H9 (cell line): ENCODE data around the gene PMPCB. TPM values are rescaled to one million over a fixed set of nuclear protein-coding genes. Genes with fewer than 3 reads are reported as not detected.

Source experiments
- DNase-seq: peaks from one replicate; pipeline ENCODE4 v3.0.0-alpha.2; 2017
- H2AFZ ChIP-seq: one replicate; pipeline ENCODE4 v1.6.1; 2013; ENCODE audit warnings: mild to moderate bottlenecking, low read length, control low read depth, moderate library complexity
- H2AK5ac ChIP-seq: 2 replicates; pipeline ENCODE4 v1.6.1; 2013; ENCODE audit warnings: low read length, control low read depth, mixed read lengths; ENCODE audit not compliant: insufficient read length
- H2BK120ac ChIP-seq: one replicate; pipeline ENCODE4 v1.6.1; 2013; ENCODE audit warnings: low read depth, mild to moderate bottlenecking, low read length, control low read depth, inconsistent platforms; ENCODE audit not compliant: poor library complexity, severe bottlenecking
- H2BK12ac ChIP-seq: 2 replicates; pipeline ENCODE4 v1.6.1; 2013; ENCODE audit warnings: low read length, control low read depth, mixed read lengths, low read depth; ENCODE audit not compliant: insufficient read length
- H2BK15ac ChIP-seq: 2 replicates; pipeline ENCODE4 v1.6.1; 2013; ENCODE audit warnings: low read depth, low read length, control low read depth
- H2BK20ac ChIP-seq: one replicate; pipeline ENCODE4 v1.6.1; 2013; ENCODE audit warnings: low read depth, mild to moderate bottlenecking, low read length, control low read depth, inconsistent platforms; ENCODE audit not compliant: poor library complexity, severe bottlenecking
- H2BK5ac ChIP-seq: 2 replicates; pipeline ENCODE4 v1.6.1; 2013; ENCODE audit warnings: low read length, control low read depth, mixed read lengths; ENCODE audit not compliant: insufficient read length
- H3K14ac ChIP-seq: 2 replicates; pipeline ENCODE4 v1.6.1; 2013; ENCODE audit warnings: low read length, control low read depth; ENCODE audit not compliant: insufficient read depth
- H3K18ac ChIP-seq: 2 replicates; pipeline ENCODE4 v1.6.1; 2013; ENCODE audit warnings: low read depth, mild to moderate bottlenecking, mixed read lengths, low read length, control low read depth; ENCODE audit not compliant: insufficient read length
- H3K23ac ChIP-seq: 2 replicates; pipeline ENCODE4 v1.6.1; 2013; ENCODE audit warnings: low read length, control low read depth, mixed read lengths, low read depth; ENCODE audit not compliant: insufficient read length
- H3K23me2 ChIP-seq: 2 replicates; pipeline ENCODE4 v1.6.1; 2013; ENCODE audit warnings: low read depth, mild to moderate bottlenecking, mixed read lengths, low read length, control low read depth; ENCODE audit not compliant: insufficient read length, poor library complexity, severe bottlenecking
- H3K27ac ChIP-seq: 2 replicates; pipeline ENCODE4 v1.5.1; 2013; ENCODE audit warnings: low read length, control low read depth, mixed read lengths, low read depth; ENCODE audit not compliant: insufficient read length
- H3K27me3 ChIP-seq: 2 replicates; pipeline ENCODE4 v1.6.1; 2013; ENCODE audit warnings: low read length, control low read depth, inconsistent platforms; ENCODE audit not compliant: insufficient read depth
- H3K4ac ChIP-seq: 2 replicates; pipeline ENCODE4 v1.6.1; 2013; ENCODE audit warnings: low read depth, mild to moderate bottlenecking, control low read depth, inconsistent platforms, low read length, moderate library complexity
- H3K4me1 ChIP-seq: 2 replicates; pipeline ENCODE4 v1.6.1; 2013; ENCODE audit warnings: low read length, control low read depth, inconsistent platforms; ENCODE audit not compliant: insufficient read depth
- H3K4me2 ChIP-seq: 2 replicates; pipeline ENCODE4 v1.6.1; 2013; ENCODE audit warnings: low read length, control low read depth, mixed read lengths; ENCODE audit not compliant: insufficient read length, insufficient read depth
- H3K56ac ChIP-seq: 2 replicates; pipeline ENCODE4 v1.6.1; 2013; ENCODE audit warnings: low read depth, mild to moderate bottlenecking, mixed read lengths, low read length, control low read depth; ENCODE audit not compliant: insufficient read length
- H3K79me1 ChIP-seq: 2 replicates; pipeline ENCODE4 v1.6.1; 2013; ENCODE audit warnings: low read depth, mild to moderate bottlenecking, moderate library complexity, low read length, control low read depth, inconsistent platforms; ENCODE audit not compliant: insufficient read depth, poor library complexity, severe bottlenecking
- H3K79me2 ChIP-seq: 2 replicates; pipeline ENCODE4 v1.6.1; 2013; ENCODE audit warnings: low read length, control low read depth, inconsistent platforms; ENCODE audit not compliant: insufficient read depth
- H3K9ac ChIP-seq: 2 replicates; pipeline ENCODE4 v1.6.1; 2013; ENCODE audit warnings: low read length, control low read depth, mixed read lengths; ENCODE audit not compliant: insufficient read length; ENCODE audit errors: extremely low read depth
- H3K9me3 ChIP-seq: one replicate; pipeline ENCODE4 v1.6.1; 2013; ENCODE audit warnings: low read depth, low read length, inconsistent platforms; ENCODE audit not compliant: control insufficient read depth
- H3T11ph ChIP-seq: one replicate; pipeline ENCODE4 v1.6.1; 2013; ENCODE audit warnings: mild to moderate bottlenecking, low read length, control low read depth, inconsistent platforms
- H4K20me1 ChIP-seq: one replicate; pipeline ENCODE4 v1.6.1; 2013; ENCODE audit not compliant: control insufficient read depth, insufficient read length, insufficient read depth
- H4K5ac ChIP-seq: 2 replicates; pipeline ENCODE4 v1.6.1; 2013; ENCODE audit warnings: low read depth, mild to moderate bottlenecking, mixed read lengths, low read length, control low read depth; ENCODE audit not compliant: insufficient read length
- H4K8ac ChIP-seq: replicated peaks from 2 replicates; pipeline ENCODE4 v1.6.1; 2013; ENCODE audit warnings: low read length, control low read depth, mixed read lengths, low read depth; ENCODE audit not compliant: insufficient read length
- H4K91ac ChIP-seq: 2 replicates; pipeline ENCODE4 v1.6.1; 2013; ENCODE audit warnings: low read depth, mild to moderate bottlenecking, moderate library complexity, mixed read lengths, low read length, control low read depth; ENCODE audit not compliant: insufficient read length
- H3K27ac Mint-ChIP-seq, 3 experiments: 2 replicates in 2 of 3; 3 replicates in 1 of 3; pipeline ENCODE4 v1.8.0; 2020 to 2021; ENCODE audit warnings: mixed read lengths in 3 of 3, mild to moderate bottlenecking in 1 of 3, moderate library complexity in 1 of 3
- H3K27me3 Mint-ChIP-seq: 2 replicates; pipeline ENCODE4 v1.8.0; 2021; ENCODE audit warnings: low read depth, mild to moderate bottlenecking, moderate library complexity, mixed read lengths
- H3K36me3 Mint-ChIP-seq, 3 experiments: 2 replicates in 2 of 3; 3 replicates in 1 of 3; pipeline ENCODE4 v1.8.0; 2020 to 2021; ENCODE audit warnings: low read depth in 3 of 3, mixed read lengths in 3 of 3; ENCODE audit not compliant: insufficient read depth in 1 of 3
- H3K4me1 Mint-ChIP-seq, 2 experiments: 2 replicates each; pipeline ENCODE4 v1.8.0; 2020; ENCODE audit warnings: mixed read lengths in 2 of 2
- H3K4me3 Mint-ChIP-seq, 2 experiments: 2 replicates in 1 of 2; 3 replicates in 1 of 2; pipeline ENCODE4 v1.8.0; 2020 to 2021; ENCODE audit warnings: mild to moderate bottlenecking in 2 of 2, mixed read lengths in 2 of 2, moderate library complexity in 1 of 2
- H3K9me3 Mint-ChIP-seq, 2 experiments: 2 replicates in 1 of 2; 3 replicates in 1 of 2; pipeline ENCODE4 v1.8.0; 2020; ENCODE audit warnings: mild to moderate bottlenecking in 2 of 2, mixed read lengths in 2 of 2, moderate library complexity in 1 of 2
- CTCF ChIP-seq: fragments of 200-600 bp; sonication (generic); conservative IDR thresholded peaks from 3 replicates; pipeline ENCODE4 v1.8.0; 2021; ENCODE audit warnings: antibody characterized with exemption, mild to moderate bottlenecking
- total RNA-seq: library from RNA; stranded (reverse); gene quantifications from 2 replicates; pipeline ENCODE4 v1.2.1, GENCODE V29; 2021

The PMPCB gene
- total RNA-seq, 1 experiment from 2014 or later: 90.6 TPM

GRCh38 chr7:103343332-103343731 is 46.1 kb downstream of the PMPCB start:
- Histone ChIP-seq H4K5ac (no peak overlapping the region), H2AK5ac (no peak overlapping the region), H2BK20ac (no peak overlapping the region), H3K4me2 (peak overlapping the region; percentile 91), H3K27ac (no peak overlapping the region), H3K4me1 (no peaks in the 10 kb centered on the region), H4K91ac (no peak overlapping the region), H3K4ac (no peak overlapping the region), H3K27me3 (no peaks in the 10 kb centered on the region), H4K20me1 (no peaks in the 10 kb centered on the region), H3K14ac (no peak overlapping the region), H3K23me2 (peaks cover 5% of the 10 kb centered on the region), H4K8ac (no peak overlapping the region), H3K56ac (no peak overlapping the region), H3K9ac (peak overlapping the region; percentile 96), H2BK5ac (no peak overlapping the region), H2BK15ac (no peak overlapping the region), H2BK12ac (no peak overlapping the region), H2AFZ (no peak overlapping the region), H3K79me2 (peaks cover 20% of the 10 kb centered on the region), H3K18ac (no peak overlapping the region), H3K9me3 (no peaks in the 10 kb centered on the region), H3T11ph (no peak overlapping the region), H3K79me1 (peaks cover 3% of the 10 kb centered on the region), H3K23ac (no peak overlapping the region), H2BK120ac (no peak overlapping the region)
- Mint-ChIP-seq H3K4me1 (peaks cover 4 to 8% of the 10 kb centered on the region in 2 experiments), H3K27me3 (no peaks in the 10 kb centered on the region), H3K27ac (no peak overlapping the region), H3K9me3 (no peaks in the 10 kb centered on the region; a peak in 1 of 5 replicates), H3K4me3 (peak overlapping the region; percentile 92 to 99), H3K36me3 (peaks cover 26 to 38% (median 34%) of the 10 kb centered on the region in 3 experiments)
- DNase-seq: no peak
- no peak for TF ChIP-seq CTCF
